Smooth muscle cell (in vitro differentiated cells): Measurements from ENCODE around the gene EYA4. TPM values are rescaled to one million over a fixed set of nuclear protein-coding genes. Genes with fewer than 3 reads are reported as not detected.

Experiments used
- DNase-seq: peaks from one replicate; lab custom pipeline; 2025; ENCODE audit not compliant: unreplicated experiment; lab: John Stamatoyannopoulos, UW
- H2AFZ ChIP-seq: fragments of 200-600 bp; sonication (generic); 2 replicates; pipeline ENCODE4 v1.6.0; 2016; ENCODE audit warnings: antibody characterized with exemption, low read depth, mild to moderate bottlenecking
- H3F3A ChIP-seq: fragments of 200-600 bp; sonication (generic); 2 replicates; pipeline ENCODE4 v1.6.0; 2017; ENCODE audit warnings: antibody characterized with exemption, low read depth
- H3K27ac ChIP-seq: fragments of 200-600 bp; sonication (generic); 2 replicates; pipeline ENCODE4 v1.5.1; 2016; ENCODE audit warnings: low read depth, mild to moderate bottlenecking
- H3K27me3 ChIP-seq: fragments of 200-600 bp; sonication (generic); 2 replicates; pipeline ENCODE4 v1.6.1; 2016; ENCODE audit warnings: low read depth, mild to moderate bottlenecking
- H3K36me3 ChIP-seq: fragments of 200-600 bp; sonication (generic); 2 replicates; pipeline ENCODE4 v1.5.1; 2016; ENCODE audit warnings: low read depth
- H3K4me1 ChIP-seq: fragments of 200-600 bp; sonication (generic); 2 replicates; pipeline ENCODE4 v1.5.1; 2016; ENCODE audit warnings: low read depth
- H3K4me2 ChIP-seq: fragments of 200-600 bp; sonication (generic); 2 replicates; pipeline ENCODE4 v1.6.0; 2016; ENCODE audit warnings: mild to moderate bottlenecking
- H3K4me3 ChIP-seq: fragments of 200-600 bp; sonication (generic); 2 replicates; pipeline ENCODE4 v1.5.1; 2016; ENCODE audit warnings: mild to moderate bottlenecking
- H3K79me2 ChIP-seq: fragments of 200-600 bp; sonication (generic); 2 replicates; pipeline ENCODE4 v1.6.0; 2016; ENCODE audit warnings: low read depth, mild to moderate bottlenecking
- H3K9ac ChIP-seq: fragments of 200-600 bp; sonication (generic); 2 replicates; pipeline ENCODE4 v1.6.0; 2016; ENCODE audit warnings: low read depth
- H3K9me3 ChIP-seq: fragments of 200-600 bp; sonication (generic); replicated peaks from 2 replicates; pipeline ENCODE4 v1.5.1; 2016; ENCODE audit warnings: low read depth
- H4K20me1 ChIP-seq: fragments of 200-600 bp; sonication (generic); 2 replicates; pipeline ENCODE4 v1.6.0; 2016; ENCODE audit warnings: low read depth
- CTCF ChIP-seq: fragments of 200-600 bp; sonication (generic); IDR thresholded peaks from 2 replicates; pipeline ENCODE4 v1.5.1; 2017; ENCODE audit warnings: borderline replicate concordance, mild to moderate bottlenecking, antibody characterized with exemption; ENCODE audit not compliant: insufficient read depth, poor library complexity, severe bottlenecking
- WGBS: methylation state at CpG from one replicate; pipeline ENCODE4 v1.1.7; 2016; ENCODE audit warnings: low lambda C conversion rate; 5-methylcytosine and 5-hydroxymethylcytosine counted together
- polyA plus RNA-seq: library from polyadenylated mRNA; unstranded; fragments of >200 nt; fragmentation: Nextera tagmentation; extraction: Ambion mirVana; gene quantifications from 2 replicates; pipeline ENCODE4 v1.2.1, GENCODE V29; 2016
- total RNA-seq: library from RNA; depleted of rRNA; stranded (reverse); fragments of >200 nt; gene quantifications from 2 replicates; pipeline ENCODE4 v1.2.3, GENCODE V29; 2014

EYA4 gene
- total and polyA plus RNA-seq, 2 experiments from 2014 or later = 1.3 TPM; not detected in 1

- Histone ChIP-seq H3K9ac (no peak overlapping the region), H3K27me3 (no peaks in the 10 kb centered on the region), H3K79me2 (no peaks in the 10 kb centered on the region), H3F3A (no peaks in the 10 kb centered on the region), H3K4me3 (no peak overlapping the region), H3K36me3 (no peaks in the 10 kb centered on the region), H3K9me3 (no peaks in the 10 kb centered on the region), H3K4me1 (peaks cover 10% of the 10 kb centered on the region), H3K4me2 (no peak overlapping the region), H4K20me1 (no peaks in the 10 kb centered on the region), H3K27ac (no peak overlapping the region), H2AFZ (no peak overlapping the region)
- TF ChIP-seq CTCF = no peak
- no peak for DNase-seq
- 90% methylated on average over 2 of the region's 2 CpGs for WGBS
Measured at GRCh38 chr6:133555685-133556084, 314.5 kb downstream of the EYA4 start.

GRCh38 chr6:133559926-133560325 is 318.8 kb downstream of the EYA4 start:
- Histone ChIP-seq H3F3A (no peaks in the 10 kb centered on the region), H4K20me1 (no peaks in the 10 kb centered on the region), H3K36me3 (no peaks in the 10 kb centered on the region), H3K9ac (no peak overlapping the region), H3K4me2 (no peak overlapping the region), H2AFZ (no peak overlapping the region), H3K4me3 (no peak overlapping the region), H3K9me3 (no peaks in the 10 kb centered on the region), H3K4me1 (no peaks in the 10 kb centered on the region), H3K79me2 (no peaks in the 10 kb centered on the region), H3K27ac (no peak overlapping the region), H3K27me3 (no peaks in the 10 kb centered on the region)
- no peak for DNase-seq
- WGBS = 89% methylated on average over 2 of the region's 2 CpGs
- TF ChIP-seq CTCF = no peak

GRCh38 chr6:133567636-133568035 is 326.5 kb downstream of the EYA4 start:
- no peak for DNase-seq
- Histone ChIP-seq H2AFZ (no peak overlapping the region), H3K4me2 (no peak overlapping the region), H3K4me3 (no peak overlapping the region), H3K36me3 (no peaks in the 10 kb centered on the region), H3K79me2 (no peaks in the 10 kb centered on the region), H3F3A (no peaks in the 10 kb centered on the region), H3K27me3 (peaks cover 10% of the 10 kb centered on the region), H4K20me1 (no peaks in the 10 kb centered on the region), H3K9me3 (no peaks in the 10 kb centered on the region), H3K9ac (no peak overlapping the region), H3K27ac (no peak overlapping the region), H3K4me1 (no peaks in the 10 kb centered on the region)
- no peak for TF ChIP-seq CTCF
- 84% methylated on average over 6 of the region's 6 CpGs for WGBS
